ENCODE measurements around the gene UBC.
"Not testable (repeated sequence)": the region's sequence is repeated elsewhere in the genome, so short reads cannot be mapped to it uniquely, and the experiment has no call there.

The UBC gene

DNA sequence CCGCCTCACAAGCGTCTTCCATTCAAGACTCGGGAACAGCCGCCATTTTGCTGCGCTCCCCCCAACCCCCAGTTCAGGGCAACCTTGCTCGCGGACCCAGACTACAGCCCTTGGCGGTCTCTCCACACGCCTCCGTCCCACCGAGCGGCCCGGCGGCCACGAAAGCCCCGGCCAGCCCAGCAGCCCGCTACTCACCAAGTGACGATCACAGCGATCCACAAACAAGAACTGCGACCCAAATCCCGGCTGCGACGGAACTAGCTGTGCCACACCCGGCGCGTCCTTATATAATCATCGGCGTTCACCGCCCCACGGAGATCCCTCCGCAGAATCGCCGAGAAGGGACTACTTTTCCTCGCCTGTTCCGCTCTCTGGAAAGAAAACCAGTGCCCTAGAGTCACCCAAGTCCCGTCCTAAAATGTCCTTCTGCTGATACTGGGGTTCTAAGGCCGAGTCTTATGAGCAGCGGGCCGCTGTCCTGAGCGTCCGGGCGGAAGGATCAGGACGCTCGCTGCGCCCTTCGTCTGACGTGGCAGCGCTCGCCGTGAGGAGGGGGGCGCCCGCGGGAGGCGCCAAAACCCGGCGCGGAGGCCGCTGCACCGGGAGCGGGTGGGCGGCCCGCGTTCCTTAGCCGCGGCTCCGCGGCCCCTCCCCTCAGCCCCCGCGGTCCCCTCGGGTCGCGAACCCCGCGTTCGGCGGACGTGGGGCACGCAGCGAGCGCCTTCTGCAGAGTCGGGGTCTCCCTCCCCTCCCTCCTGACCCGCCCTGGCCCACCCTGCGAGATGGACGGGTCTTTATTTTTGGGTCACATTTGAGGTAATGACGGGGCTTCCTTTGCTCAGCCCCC, at the start of gene UBC:
TSS of gene UBC (minus strand) at position 259 of the 847 bp plus-strand sequence. CDS start 879 bp downstream, outside the sequence.
- DNase-seq (ENCODE audit: low read depth) = peak; percentile 81

DNA sequence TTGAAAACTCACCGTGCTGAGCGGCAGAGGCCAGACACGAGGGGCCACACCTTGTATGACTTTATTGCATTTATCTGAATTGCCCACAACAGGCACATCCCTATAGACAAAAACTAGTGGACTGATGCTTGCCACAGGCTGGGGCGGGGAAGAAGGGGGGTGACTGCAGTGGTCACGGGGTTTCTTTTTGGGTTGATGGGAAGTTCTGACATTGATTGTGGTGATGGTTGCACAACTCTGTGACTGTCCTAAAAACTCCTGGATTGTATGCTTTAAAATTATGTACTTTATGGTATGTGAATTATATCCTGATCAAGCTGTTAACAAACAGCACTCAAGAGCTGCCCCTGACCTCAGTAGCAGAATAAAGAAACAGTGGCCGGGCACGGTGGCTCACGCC, 48.8 kb upstream of the UBC start:
- no peak for DNase-seq (ENCODE audit: low read depth)

DNA sequence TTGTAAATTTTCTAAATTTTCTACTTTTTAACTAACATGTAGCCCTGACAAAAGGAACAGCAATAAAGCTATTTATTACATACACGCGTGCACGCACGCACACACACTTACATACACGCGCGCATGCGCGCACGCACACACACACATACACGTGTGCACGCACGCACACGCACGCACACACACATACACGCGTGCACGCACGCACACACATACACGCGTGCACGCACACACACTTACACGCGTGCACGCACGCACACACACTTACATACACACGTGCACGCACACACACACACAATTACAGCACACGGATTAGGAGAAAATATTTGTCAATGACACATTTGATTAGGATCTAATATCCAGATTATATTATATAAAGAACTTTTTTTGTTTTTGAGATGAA, 46.6 kb upstream of the UBC start:
- DNase-seq (ENCODE audit: low read depth) = no peak

DNA sequence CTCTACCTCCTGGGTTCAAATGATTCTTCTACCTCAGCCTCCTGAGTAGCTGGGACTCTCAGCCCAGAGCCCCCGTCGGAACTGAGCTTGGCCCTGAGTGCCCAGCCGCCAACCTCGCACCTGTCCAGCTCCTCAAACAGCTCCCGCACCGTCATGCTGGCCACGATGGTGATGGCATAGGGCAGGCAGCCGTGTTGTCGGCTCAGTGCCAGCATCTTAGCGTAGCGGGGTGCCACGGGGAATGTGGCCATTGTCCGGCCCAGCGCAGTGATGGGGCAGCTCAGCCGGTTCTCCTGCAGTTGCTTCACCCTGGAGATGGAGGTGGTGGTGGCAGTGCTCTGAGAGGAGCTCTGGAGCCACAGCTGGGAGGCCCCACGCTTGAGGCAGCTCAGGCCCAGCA, 42.1 kb upstream of the UBC start:
- no peak for DNase-seq (ENCODE audit: low read depth)

DNA sequence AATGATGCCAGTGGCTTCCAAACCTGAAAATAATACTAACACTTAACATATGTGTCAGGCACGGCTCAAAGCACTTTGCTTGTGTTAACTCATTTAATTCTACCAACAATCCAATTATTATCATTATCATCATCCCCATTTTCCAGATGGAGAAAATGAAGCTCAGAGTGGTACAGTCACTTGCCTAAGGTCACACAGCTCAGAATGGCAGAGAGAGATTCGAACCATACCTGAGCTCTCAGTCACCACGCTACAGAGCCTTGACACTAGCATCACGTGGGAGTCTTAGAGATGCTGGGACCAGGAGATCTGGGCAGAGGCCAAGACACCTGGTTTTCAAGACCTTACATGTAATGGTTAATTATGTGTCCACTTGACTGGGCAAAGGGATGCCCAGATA, 40.3 kb upstream of the UBC start:
- DNase-seq (ENCODE audit: low read depth) = no peak

DNA sequence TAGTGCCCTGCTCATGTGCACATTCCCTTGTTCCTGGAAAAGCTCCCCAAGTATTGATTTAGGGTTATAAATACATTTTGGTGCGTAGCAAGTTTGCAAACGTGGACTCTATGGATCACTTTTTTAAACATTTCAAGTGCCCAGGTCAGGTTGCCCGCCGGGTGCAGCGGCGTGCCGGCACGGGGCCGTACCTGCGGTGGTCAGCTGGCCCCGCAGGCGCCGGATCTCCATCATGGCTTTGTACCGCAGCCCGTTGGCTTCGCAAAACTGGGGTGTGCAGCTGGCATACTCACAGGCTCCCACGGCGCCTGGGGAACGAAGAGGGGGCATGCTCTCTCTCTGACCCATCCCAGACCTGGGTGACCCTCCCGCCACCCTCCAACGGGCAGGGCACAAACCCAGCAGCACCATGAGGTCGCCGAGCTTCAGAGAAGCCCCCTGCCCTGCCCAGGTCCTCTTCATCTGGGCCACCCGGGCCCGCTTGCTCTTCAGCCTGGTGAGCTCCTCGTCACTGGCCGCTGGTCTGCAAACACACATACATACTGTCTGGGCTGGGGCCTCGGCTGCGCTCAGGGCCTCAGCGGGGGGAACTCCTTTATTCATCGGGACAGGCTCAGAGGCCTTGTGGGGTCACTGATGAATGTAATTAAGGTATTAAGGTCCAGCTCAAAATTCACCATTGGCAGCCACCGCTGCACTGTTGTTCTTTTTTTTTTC, 39.4 kb upstream of the UBC start:
- no peak for DNase-seq (ENCODE audit: low read depth)

DNA sequence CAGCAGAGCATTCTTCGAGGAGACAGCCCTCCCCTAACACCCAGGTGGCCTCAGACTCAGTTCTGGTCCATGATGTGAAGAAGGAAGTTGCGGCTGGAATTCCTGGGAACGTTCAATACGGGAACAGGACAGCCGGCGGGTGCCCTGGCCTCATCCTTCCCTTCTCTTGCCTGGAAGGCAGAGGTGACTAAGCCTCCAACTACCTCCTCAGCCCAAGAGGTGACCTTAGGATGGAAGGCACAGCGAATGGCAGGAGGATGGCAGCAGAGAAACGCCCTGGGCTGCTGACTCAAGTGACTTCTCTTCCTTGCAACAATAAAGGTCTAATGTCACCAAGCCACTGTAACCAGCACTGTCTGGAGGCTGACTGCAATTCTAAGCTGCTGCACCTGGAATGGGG, 38.4 kb upstream of the UBC start:
- no peak for DNase-seq (ENCODE audit: low read depth)

DNA sequence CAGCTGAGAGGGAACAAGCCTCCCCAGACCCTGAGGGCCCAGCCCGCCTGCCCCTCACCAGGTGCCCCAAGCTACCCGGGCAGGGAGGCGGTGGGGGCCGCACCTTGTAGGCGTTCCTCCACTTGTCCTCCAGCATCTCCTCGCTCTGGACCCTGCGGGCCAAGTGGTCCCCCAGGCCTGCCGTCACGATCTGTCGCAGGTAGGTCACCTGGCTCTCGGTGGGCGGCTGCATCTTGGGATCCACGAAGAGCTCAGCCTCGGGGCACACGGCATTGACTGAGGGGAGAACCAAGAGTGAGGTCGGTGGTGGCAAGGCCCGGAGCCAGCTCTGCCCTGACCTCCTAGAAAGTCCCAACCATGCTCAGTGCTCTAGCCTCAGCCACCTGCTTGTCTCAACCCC, 37.8 kb upstream of the UBC start:
- no peak for DNase-seq (ENCODE audit: low read depth)

DNA sequence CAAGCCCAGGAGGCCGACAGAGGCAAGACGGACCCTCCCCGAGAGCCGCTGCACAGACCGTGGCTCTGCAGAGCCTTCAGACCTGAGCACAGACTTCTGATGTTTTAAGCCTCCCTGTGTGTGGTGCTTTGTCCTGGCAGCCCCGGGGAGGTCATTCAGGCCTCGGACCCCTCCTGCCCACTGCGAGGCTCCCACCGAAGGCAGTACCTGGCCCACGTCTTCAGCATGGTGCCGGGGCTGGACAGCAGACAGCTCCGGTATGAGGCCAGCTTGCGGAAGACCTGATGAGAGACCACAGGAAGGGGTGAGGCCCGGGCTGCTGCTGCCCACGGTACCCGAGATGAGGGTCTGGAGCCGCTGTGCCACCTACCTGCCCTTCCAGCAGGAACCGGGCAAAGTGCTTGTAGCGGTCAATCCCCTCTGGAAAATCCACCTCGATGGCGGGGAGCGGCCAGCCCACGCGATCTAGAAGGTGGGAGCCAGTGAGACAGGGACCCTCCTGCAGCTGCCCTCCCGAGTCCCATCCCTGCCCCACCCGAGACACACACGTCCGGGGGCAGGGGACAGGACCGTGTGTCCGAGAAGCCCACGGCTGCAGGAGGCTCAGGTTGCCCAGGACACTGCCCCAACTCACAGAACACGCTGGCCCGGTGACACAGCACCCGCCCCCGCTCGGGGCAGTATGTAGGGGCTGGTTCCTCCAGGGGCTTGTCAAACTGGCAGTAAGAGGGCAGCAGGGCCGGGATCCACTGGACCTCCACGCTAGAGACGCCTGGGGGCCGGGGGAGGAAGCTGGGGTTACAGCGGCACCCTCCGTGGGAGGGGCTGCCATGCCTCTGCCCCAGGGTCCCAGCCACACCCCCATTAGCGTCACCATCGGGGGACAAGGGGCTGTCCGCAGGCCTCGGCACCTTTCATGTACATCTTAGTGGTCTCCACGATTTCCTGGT, 35.6 kb upstream of the UBC start:
- DNase-seq (ENCODE audit: low read depth) = no peak

DNA sequence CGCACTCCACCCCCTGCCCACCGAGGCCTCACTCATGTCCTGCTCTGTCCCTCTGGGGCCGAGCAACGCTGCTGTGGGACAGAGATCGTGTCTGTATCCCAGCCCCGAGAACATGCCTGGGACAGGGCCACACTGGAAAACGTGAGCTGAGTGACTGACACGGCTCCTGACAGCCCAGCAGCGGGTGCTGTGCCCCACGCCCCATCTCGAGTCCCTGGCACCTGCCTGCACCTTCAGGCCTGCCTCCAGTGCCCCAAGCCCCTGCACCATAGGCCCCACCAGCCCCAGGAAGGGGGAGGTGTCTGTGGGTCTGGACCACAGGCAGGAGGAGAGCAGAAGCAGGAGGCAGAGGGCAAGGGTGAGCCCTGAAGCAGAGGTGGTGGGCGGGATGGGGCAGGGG, 34.6 kb upstream of the UBC start:
- DNase-seq (ENCODE audit: low read depth) = no peak

DNA sequence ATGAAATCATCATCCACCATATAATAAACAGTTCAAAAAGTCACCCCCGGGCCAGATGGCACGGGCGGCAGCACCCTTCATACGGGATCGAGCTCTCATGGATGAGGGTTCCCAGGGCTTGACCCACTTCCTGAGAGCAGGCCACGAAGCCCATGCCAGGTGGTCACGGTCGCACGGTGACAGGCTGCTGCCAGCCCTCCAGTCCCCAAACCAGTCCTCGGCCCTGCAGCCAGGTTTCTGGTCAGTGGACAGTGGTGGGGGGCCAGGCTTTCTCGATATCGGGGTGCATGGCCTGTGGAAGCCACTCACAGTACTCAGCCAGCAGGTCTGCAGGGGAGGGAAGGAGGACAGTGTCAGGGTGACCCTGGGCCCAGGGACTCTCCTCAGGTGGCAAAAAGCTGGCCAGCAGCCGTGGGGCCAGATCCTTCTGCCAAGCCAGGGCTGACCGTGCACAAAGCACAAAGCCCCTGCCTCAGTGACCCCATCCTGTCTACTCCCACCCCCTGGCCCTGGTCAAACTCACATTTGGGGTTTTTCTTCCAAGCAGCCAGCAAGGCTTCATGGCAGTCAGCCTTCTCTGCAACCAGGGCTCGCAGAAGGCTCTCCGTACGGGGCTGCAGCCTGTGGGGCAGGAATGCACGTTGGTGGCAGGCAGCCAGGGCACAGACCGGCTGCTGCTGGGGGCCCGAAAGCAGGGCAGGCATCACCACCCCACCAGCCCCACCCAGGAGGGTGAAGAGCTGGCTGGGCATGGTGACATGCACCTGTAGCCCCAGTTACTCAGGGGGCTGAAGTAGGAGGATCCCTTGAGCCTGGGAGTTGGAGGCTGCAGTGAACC, 33.3 kb upstream of the UBC start:
- no peak for DNase-seq (ENCODE audit: low read depth)

DNA sequence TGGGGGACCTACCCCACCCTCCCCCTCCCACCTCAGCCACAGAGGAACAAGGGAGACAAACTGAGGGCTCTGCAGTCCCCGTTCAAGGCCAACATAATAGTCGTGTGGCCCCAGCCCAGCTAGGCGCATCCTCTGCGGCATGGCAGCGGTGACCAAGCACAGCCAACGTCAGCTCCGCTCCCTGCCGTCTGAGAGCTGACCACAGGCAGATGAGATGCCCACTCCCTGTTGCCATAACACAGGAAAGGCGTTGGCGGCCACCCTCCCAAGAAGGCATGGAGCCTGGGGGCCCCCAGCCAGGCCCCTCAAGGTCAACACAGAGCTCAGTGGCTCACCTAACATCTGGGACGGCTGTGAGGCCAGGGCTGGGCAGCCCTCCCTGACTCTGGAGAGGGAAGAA, 32.6 kb upstream of the UBC start:
- DNase-seq (ENCODE audit: low read depth) = no peak

DNA sequence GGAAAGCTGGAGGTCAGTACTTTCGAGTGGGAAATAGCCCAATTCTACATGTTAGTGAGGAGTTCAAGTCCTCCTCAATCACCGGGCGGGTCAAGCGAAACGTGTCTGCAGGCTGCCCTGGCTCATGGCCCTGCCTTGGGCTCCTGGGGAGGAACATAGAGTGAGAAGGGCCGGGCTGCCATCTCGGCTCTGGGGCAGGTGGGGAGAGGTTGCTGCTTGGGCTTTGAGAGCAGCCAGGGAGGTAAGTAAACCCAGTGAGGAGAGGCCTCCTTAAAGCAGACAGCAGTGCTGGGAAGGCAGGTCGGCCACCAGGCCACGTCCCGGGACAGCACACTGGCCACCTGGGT, 32.0 kb upstream of the UBC start:
- DNase-seq (ENCODE audit: low read depth) = no peak

DNA sequence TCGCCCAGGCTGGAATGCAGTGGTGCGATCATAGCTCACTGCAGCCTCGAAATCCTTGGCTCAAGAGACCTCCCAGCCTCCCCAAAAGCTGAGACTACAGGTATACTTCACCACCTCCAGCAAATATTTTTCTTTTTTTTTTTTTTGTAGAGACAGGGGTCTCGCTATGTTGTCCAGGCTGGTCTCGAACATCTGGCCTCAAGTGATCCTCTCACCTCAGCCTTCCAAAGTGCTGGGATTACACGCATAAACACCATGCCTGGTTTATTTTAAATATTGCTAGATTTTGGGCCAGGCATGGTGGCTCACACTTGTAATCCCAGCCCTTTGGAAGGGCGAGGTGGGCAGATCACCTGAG, 26.7 kb upstream of the UBC start:
- DNase-seq (ENCODE audit: low read depth) = no peak

DNA sequence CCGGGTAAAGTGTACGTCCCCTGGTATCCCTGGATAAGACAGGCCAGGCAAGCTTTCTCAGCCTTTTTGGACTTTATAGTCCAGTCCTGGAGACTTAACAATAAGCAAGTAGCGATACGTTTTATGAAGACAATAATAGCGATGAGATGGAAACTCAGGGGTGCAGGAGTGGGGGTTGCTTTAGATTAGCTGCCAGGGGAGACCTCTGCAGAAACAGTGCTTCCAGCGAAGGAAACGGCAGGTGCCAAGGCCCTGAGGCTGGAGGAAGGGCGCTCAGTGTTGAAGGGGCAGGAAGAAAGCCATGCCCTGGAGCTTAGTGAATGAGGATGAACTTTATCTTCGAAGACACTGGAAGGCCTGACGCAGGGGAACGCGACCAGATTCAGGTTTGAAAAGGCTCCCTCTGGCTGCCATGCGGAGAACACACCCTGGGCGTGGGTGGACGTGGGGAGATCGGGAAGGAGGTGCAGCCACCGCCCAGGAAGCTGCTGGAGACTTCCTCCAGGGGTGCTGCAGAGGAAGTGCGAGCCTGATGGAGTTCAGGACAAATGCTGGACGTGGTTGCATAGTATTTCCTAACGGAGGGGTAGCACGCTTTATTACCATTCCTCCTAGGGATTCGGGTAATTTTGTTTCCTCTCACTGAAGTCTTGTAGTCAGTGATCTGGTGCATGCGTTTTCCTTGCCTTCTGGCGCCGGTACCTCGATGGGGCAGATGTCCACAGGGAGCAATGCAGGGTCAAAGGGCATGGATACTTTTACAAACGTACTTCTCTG, 26.1 kb upstream of the UBC start:
- DNase-seq (ENCODE audit: low read depth) = peak; percentile 79

DNA sequence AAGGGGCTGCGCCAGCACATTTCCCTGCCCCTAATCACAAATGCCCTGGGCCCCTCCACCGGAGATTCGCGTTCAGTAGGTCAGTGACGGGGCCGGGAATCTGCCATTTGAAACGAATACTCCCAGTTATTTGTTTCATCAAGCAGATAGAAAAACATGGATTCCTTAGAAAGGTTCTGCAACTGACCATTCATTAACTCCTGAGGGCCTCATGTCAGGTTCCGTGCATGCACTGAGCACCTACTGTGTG, 25.6 kb upstream of the UBC start:
- DNase-seq (ENCODE audit: low read depth) = no peak

DNA sequence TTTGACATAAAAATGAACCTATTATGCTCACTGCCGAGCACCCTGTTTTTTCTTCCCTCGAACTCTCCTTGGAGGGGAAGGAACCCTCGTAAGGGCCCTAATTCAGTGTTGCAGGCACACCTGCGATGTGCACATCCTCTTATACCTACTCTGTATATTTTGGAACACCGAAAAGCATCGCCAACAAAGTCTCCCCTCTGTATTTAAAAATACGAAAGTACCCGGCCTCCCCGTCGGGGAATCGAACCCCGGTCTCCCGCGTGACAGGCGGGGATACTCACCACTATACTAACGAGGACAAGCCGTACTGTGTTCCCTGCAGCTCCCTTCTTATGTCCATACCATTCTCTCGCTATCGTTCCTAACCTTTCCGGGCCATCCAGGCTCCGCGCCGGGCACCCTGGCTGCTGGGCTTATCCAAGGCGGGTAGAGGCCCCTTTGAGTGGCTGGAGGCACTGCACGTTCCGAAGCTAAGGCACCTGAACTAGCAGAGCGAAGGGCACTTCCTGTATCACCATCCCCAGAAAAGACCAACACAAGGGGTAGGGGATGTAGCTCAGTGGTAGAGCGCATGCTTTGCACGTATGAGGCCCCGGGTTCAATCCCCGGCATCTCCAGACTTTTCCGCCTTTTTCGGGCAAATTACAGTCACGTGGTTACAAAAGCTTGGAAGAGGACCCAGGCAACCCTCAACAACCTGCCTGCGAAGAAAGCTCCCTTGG, 25.1 kb upstream of the UBC start:
- peak; percentile 85 for DNase-seq (ENCODE audit: low read depth)

DNA sequence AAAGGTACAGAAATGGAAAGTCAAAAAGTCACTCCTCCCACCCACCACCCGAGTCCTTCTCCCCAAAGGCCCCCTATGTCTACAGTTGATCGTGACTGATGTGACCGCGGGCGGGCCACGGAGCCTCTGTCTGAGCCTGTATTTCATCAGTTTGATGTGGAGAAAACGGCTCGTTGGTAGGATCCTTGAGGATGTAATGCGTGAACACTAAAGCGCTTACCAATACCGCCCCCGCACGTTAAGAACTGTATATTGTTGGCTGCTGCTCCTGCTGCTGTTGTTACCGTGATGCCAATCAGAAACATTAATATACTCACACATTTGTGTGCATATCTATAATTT, 24.6 kb upstream of the UBC start:
- DNase-seq (ENCODE audit: low read depth) = peak; percentile 43

DNA sequence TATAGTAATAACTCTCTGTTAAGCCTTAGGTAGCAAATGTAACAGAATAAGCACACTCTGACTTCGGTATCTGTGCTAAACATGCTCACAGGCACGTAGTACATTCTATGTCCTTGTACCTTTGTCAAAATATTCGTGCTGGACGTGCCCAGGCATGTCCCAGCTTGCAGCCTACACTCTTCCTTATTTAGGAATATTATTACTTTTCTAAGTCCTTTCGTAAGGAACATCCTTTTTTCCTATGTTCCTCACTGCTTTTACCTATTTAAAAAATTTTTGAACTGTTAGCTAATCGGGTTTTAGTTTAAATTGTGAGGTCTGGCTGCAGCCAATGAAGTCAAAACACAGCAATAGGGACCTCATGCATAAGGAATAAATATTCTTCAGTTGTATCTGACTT, 24.1 kb upstream of the UBC start:
- no peak for DNase-seq (ENCODE audit: low read depth)

DNA sequence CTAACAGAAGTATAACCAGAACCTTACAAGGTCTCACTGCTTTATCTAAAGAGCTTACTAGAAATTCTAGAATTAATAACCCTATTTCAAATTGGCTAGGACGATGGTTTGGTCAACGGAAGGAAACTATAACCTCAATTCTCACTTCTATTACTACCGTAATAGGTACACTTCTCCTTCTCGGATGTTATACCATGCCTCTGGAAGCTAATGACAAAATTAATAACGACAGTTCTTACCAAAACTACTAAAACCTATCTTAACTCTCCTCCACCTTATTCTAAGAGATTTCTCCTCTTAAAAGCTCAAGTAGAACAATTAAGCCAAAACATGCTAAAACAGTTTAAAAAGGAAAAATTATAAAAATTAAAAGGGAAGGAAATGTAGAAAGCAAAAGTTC, 23.7 kb upstream of the UBC start:
- DNase-seq (ENCODE audit: low read depth) = no peak

DNA sequence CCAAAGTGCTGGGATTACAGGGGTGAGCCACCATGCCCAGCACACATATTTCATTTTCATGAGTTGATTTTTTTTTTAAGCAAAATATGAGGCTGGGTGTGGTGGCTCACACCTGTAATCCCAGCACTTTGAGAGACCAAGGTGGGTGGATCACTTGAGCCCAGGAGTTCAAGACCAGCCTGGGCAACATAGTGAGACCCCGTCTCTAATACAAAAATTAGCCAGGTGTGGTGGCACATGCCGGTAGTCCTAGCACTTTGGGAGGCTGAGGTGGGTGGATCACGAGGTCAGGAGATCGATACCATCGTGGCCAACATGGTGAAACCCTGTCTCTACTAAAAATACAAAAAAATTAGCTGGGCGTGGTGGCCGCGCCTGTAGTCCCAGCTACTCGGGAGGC, 17.1 kb upstream of the UBC start:
- DNase-seq (ENCODE audit: low read depth) = not testable (repeated sequence)
